HepG2 (cell line): ENCODE data around the gene SEPHS2. TPM values are rescaled to one million over a fixed set of nuclear protein-coding genes. Genes with fewer than 3 reads are reported as not detected.

Experiments
- CCDC6 ChIP-seq: sonication (generic); formaldehyde crosslinking; IDR thresholded peaks from 2 replicates; pipeline ENCODE4 v1.8.1; 2022; ENCODE audit warnings: mild to moderate bottlenecking, missing genetic modification reagents, moderate library complexity
- CREM ChIP-seq, 2 experiments: sonication (generic) in 1 of 2; formaldehyde crosslinking in 1 of 2; IDR thresholded peaks; 2 replicates each; pipeline versions ENCODE4 v1.4.0 to v1.6.1; 2016 to 2020; ENCODE audit warnings: antibody characterized with exemption in 1 of 2, mild to moderate bottlenecking in 1 of 2, missing genetic modification reagents in 1 of 2
- DBP ChIP-seq: sonication (generic); formaldehyde crosslinking; IDR thresholded peaks from 2 replicates; pipeline ENCODE4 v1.4.0; 2020; ENCODE audit warnings: missing genetic modification reagents; ENCODE audit errors: not compliant biosample characterization
- FOXA1 ChIP-seq, 2 experiments: fragments of 450-650 bp in 1 of 2; sonication (generic) in 1 of 2; formaldehyde crosslinking in 1 of 2; IDR thresholded peaks; 2 replicates each; pipeline versions ENCODE4 v1.4.0 to v1.6.1; 2016 to 2020; ENCODE audit warnings: missing genetic modification reagents in 1 of 2
- FOXA3 ChIP-seq: IDR thresholded peaks from 2 replicates; pipeline ENCODE4 v1.6.1; 2016; ENCODE audit warnings: missing genetic modification reagents, missing compliant biosample characterization
- GABPA ChIP-seq, 2 experiments: IDR thresholded peaks; 2 replicates each; pipeline ENCODE4 v1.6.1; 2011 to 2016; ENCODE audit warnings: low read depth in 2 of 2, low read length in 1 of 2, missing biosample characterization in 1 of 2, missing genetic modification characterization in 1 of 2
- HNRNPLL ChIP-seq: fragments of 200-400 bp; formaldehyde crosslinking; IDR thresholded peaks from 2 replicates; pipeline ENCODE4 v1.6.1; 2017; ENCODE audit warnings: mild to moderate bottlenecking, low read depth, low read length; ENCODE audit not compliant: poor library complexity, severe bottlenecking
- HOXA3 ChIP-seq: sonication (generic); formaldehyde crosslinking; IDR thresholded peaks from 2 replicates; pipeline ENCODE4 v1.5.0; 2020; ENCODE audit warnings: missing genetic modification reagents
- IKZF4 ChIP-seq: sonication (generic); formaldehyde crosslinking; IDR thresholded peaks from 2 replicates; pipeline ENCODE4 v1.5.1; 2020; ENCODE audit warnings: borderline replicate concordance, mild to moderate bottlenecking, low read depth, missing genetic modification reagents; ENCODE audit errors: not compliant biosample characterization
- NONO ChIP-seq, 2 experiments: fragments of 450-650 bp in 1 of 2; sonication (generic) in 1 of 2; formaldehyde crosslinking in 1 of 2; IDR thresholded peaks in 1 of 2; conservative IDR thresholded peaks in 1 of 2; 2 replicates each; pipeline versions ENCODE4 v1.6.1 to v1.8.0; 2017 to 2022; ENCODE audit warnings: mild to moderate bottlenecking in 1 of 2, missing genetic modification reagents in 1 of 2, moderate library complexity in 1 of 2
- NRL ChIP-seq: sonication (generic); formaldehyde crosslinking; IDR thresholded peaks from 2 replicates; pipeline ENCODE4 v1.5.0; 2020; ENCODE audit warnings: missing genetic modification reagents, mild to moderate bottlenecking, moderate library complexity, borderline replicate concordance
- RNF219 ChIP-seq: sonication (generic); formaldehyde crosslinking; IDR thresholded peaks from 2 replicates; pipeline ENCODE4 v1.5.0; 2020; ENCODE audit warnings: mild to moderate bottlenecking, missing genetic modification reagents
- SAFB2 ChIP-seq: sonication (generic); formaldehyde crosslinking; IDR thresholded peaks from 2 replicates; pipeline ENCODE4 v1.5.1; 2020; ENCODE audit warnings: missing genetic modification reagents, low read depth, mild to moderate bottlenecking, borderline replicate concordance
- SMAD1 ChIP-seq: sonication (generic); formaldehyde crosslinking; IDR thresholded peaks from 2 replicates; pipeline ENCODE4 v1.4.0; 2020; ENCODE audit warnings: missing genetic modification reagents, low read depth, mild to moderate bottlenecking, borderline replicate concordance
- SOX13 ChIP-seq, 3 experiments: fragments of 450-650 bp in 1 of 3; sonication (generic) in 1 of 3; formaldehyde crosslinking in 1 of 3; IDR thresholded peaks in 2 of 3; conservative IDR thresholded peaks in 1 of 3; 2 replicates each; pipeline versions ENCODE4 v1.5.0 to v1.6.1; 2016 to 2020; ENCODE audit warnings: antibody characterized with exemption in 1 of 3, mild to moderate bottlenecking in 1 of 3, missing compliant biosample characterization in 1 of 3, missing genetic modification reagents in 1 of 3, moderate library complexity in 1 of 3
- TIGD3 ChIP-seq: sonication (generic); formaldehyde crosslinking; IDR thresholded peaks from 2 replicates; pipeline ENCODE4 v1.5.1; 2020; ENCODE audit warnings: mild to moderate bottlenecking, missing genetic modification reagents, borderline replicate concordance
- TMF1 ChIP-seq: sonication (generic); formaldehyde crosslinking; IDR thresholded peaks from 2 replicates; pipeline ENCODE4 v1.8.1; 2022; ENCODE audit warnings: low read depth, missing genetic modification reagents
- ZBTB7B ChIP-seq: sonication (generic); formaldehyde crosslinking; IDR thresholded peaks from 2 replicates; pipeline ENCODE4 v1.4.0; 2020; ENCODE audit warnings: missing genetic modification reagents
- ZNF800 ChIP-seq: sonication (generic); formaldehyde crosslinking; IDR thresholded peaks from 2 replicates; pipeline ENCODE4 v1.4.0; 2020; ENCODE audit warnings: missing genetic modification reagents
- polyA plus RNA-seq, 8 experiments: library from polyadenylated mRNA; depleted of rRNA in 3 of 8; stranded (reverse) in 7 of 8; unstranded in 1 of 8; fragments of >200 nt; fragmentation: Illumina TruSeq in 4 of 8; extraction: Trizol in 4 of 8; gene quantifications; 2 replicates each; pipeline versions ENCODE4 v1.2.1 to v1.2.3, GENCODE V29; 2011 to 2016; ENCODE audit warnings: low read depth in 4 of 8, missing spikeins in 1 of 8, mixed read lengths in 1 of 8; ENCODE audit not compliant: insufficient read depth in 1 of 8
- total RNA-seq, 5 experiments: library from RNA; depleted of rRNA; stranded (reverse); fragments of >200 nt; fragmentation: Illumina TruSeq; extraction: Trizol; gene quantifications; 2 replicates each; pipeline ENCODE4 v1.2.3, GENCODE V29; 2016; ENCODE audit warnings: low read depth in 1 of 5

Gene SEPHS2
- total and polyA plus RNA-seq, 2 of the 13 experiments (the other 11 are each of a cell fraction or from before 2014, with no cell fraction given), result 20.7 to 127 TPM

GRCh38 chr16:30429678-30430427 lies 15.8 kb downstream of the SEPHS2 start, which contains the start of gene DCTPP1 (continued):
- TF ChIP-seq FOXA3 (peak; percentile 33), TMF1 (CRISPR knock-in tag) (peak; percentile 95), ZNF800 (CRISPR knock-in tag) (peak; percentile 90; the same call in 1 of the 2 replicates), CREM (IDR thresholded peaks at IDR 0.05) (peak; percentile 78), CREM (CRISPR knock-in tag; IDR thresholded peaks at IDR 0.05) (no peak), IKZF4 (CRISPR knock-in tag) (no peak), RNF219 (CRISPR knock-in tag) (no peak), CCDC6 (CRISPR knock-in tag) (peak; percentile 84), NONO (IDR thresholded peaks at IDR 0.05) (no peak), NONO (CRISPR knock-in tag; conservative IDR thresholded peaks at IDR 0.05) (peak; percentile 91), HNRNPLL (no peak), SAFB2 (peak; percentile 54; the same call in 1 of the 2 replicates), SMAD1 (CRISPR knock-in tag) (peak; percentile 73), DBP (CRISPR knock-in tag) (no peak), FOXA1 (IDR thresholded peaks at IDR 0.05) (no peak), FOXA1 (CRISPR knock-in tag; IDR thresholded peaks at IDR 0.05) (no peak), ZBTB7B (peak; percentile 21; the same call in 1 of the 2 replicates), HOXA3 (CRISPR knock-in tag) (peak; percentile 83; the same call in 1 of the 2 replicates), TIGD3 (CRISPR knock-in tag) (0 out of 2 replicates have a peak, but pooled peaks have one; percentile 3), NRL (CRISPR knock-in tag) (peak; percentile 63; the same call in 1 of the 2 replicates), SOX13 (IDR thresholded peaks at IDR 0.05) (no peak), SOX13 (CRISPR knock-in tag; conservative IDR thresholded peaks at IDR 0.05 in 1 of 2, IDR thresholded peaks at IDR 0.05 in 1 of 2) (no peak; a peak in 2 of 4 replicates), GABPA (IDR thresholded peaks at IDR 0.05; ENCODE audit: low read depth, low read length) (no peak), GABPA (CRISPR knock-in tag; IDR thresholded peaks at IDR 0.05; ENCODE audit: low read depth) (peak; percentile 80)
